Lung (tissue), 12 donors: ENCODE results near the gene TLE3. TPM values are rescaled to one million over a fixed set of nuclear protein-coding genes. Genes with fewer than 3 reads are reported as not detected.

ENCODE experiments used
- ATAC-seq: fragments of 200-7000 bp; cut with Tn5 transposase; one replicate; pipeline ENCODE4 v1.9.1; 2020; ENCODE audit warnings: moderate number of reproducible peaks; ENCODE audit not compliant: insufficient read depth, low FRiP score
- DNase-seq, 3 donors: peaks; one replicate each; pipeline ENCODE4 v3.0.0-alpha.2; 2013 to 2017
- H3K27ac ChIP-seq, 2 donors: one replicate each; pipeline ENCODE4 v1.5.1; 2013; ENCODE audit warnings: mild to moderate bottlenecking in 2 of 2, moderate library complexity in 2 of 2, control low read depth in 1 of 2, inconsistent platforms in 1 of 2, low read depth in 1 of 2, low read length in 1 of 2
- H3K27me3 ChIP-seq, 3 donors: one replicate each; pipeline ENCODE4 v1.5.1; 2013; ENCODE audit warnings: low read length in 2 of 3; ENCODE audit not compliant: control insufficient read depth in 3 of 3, insufficient read depth in 3 of 3
- H3K36me3 ChIP-seq, 4 donors: one replicate each; pipeline ENCODE4 v1.5.1; 2013; ENCODE audit warnings: low read length in 4 of 4, mild to moderate bottlenecking in 1 of 4, moderate library complexity in 1 of 4; ENCODE audit not compliant: control insufficient read depth in 4 of 4, insufficient read depth in 4 of 4
- H3K4me1 ChIP-seq, 5 donors: one replicate each; pipeline ENCODE4 v1.5.1; 2013; ENCODE audit warnings: low read length in 5 of 5, mild to moderate bottlenecking in 2 of 5, moderate library complexity in 1 of 5; ENCODE audit not compliant: control insufficient read depth in 5 of 5, insufficient read depth in 5 of 5
- H3K4me3 ChIP-seq: one replicate; pipeline ENCODE4 v1.5.1; 2013; ENCODE audit warnings: mild to moderate bottlenecking, control low read depth, moderate library complexity
- H3K9ac ChIP-seq, 2 donors: one replicate each; pipeline ENCODE4 v1.5.1; 2013; ENCODE audit warnings: low read length in 2 of 2, control low read depth in 1 of 2; ENCODE audit not compliant: insufficient read depth in 1 of 2
- H3K9me3 ChIP-seq, 4 donors: one replicate each; pipeline ENCODE4 v1.5.1; 2013; ENCODE audit warnings: low read length in 3 of 4, mild to moderate bottlenecking in 1 of 4, moderate library complexity in 1 of 4; ENCODE audit not compliant: control insufficient read depth in 4 of 4, insufficient read depth in 3 of 4
- CTCF ChIP-seq: IDR thresholded peaks from 2 replicates; pipeline ENCODE4 v1.5.1; 2012; ENCODE audit warnings: mild to moderate bottlenecking; ENCODE audit errors: control extremely low read depth, extremely low read depth
- WGBS, 2 donors: extraction: QIAGEN DNeasy Blood & Tissue Kit; methylation state at CpG; one replicate each; pipeline ENCODE4 v1.1.7; 2013; 5-methylcytosine and 5-hydroxymethylcytosine counted together
- polyA plus RNA-seq, 2 donors: library from polyadenylated mRNA; stranded (reverse); fragments of 200-250 nt; gene quantifications; one replicate each; pipeline ENCODE4 v1.2.1, GENCODE V29; 2013
- total RNA-seq, 2 donors: library from RNA; depleted of rRNA in 1 of 2; stranded (reverse); fragments of >200 nt in 1 of 2; gene quantifications; one replicate each; pipeline ENCODE4 v1.2.1, GENCODE V29; 2014 to 2021
- donor health status: control.
- donor health status: control.
- donor health status: Bipolar disorder and iron deficiency.
- donor health status: healthy.
- donor health status: DM: yes; HTN: yes; CAD: no.

The TLE3 gene
- total and polyA plus RNA-seq, 4 donors: 22.7 to 77.3 (median 73.3) TPM

GRCh38 chr15:70055601-70056051, 42.1 kb downstream of the TLE3 start:
- TF ChIP-seq CTCF: no peak
- 81% methylated on average over 9 of the region's 9 CpGs for WGBS, 2 donors
- DNase-seq: no peak
- no peak overlapping the region for H3K9ac ChIP-seq
- H3K36me3 ChIP-seq: peaks cover 18 to 93% (median 77%) of the 10 kb centered on the region in 4 donors
- no peak overlapping the region for H3K27ac ChIP-seq
- ATAC-seq: no peak
- peaks cover 0 to 6% (median 0%) of the 10 kb centered on the region in 4 donors for H3K9me3 ChIP-seq
- no peaks in the 10 kb centered on the region for H3K4me1 ChIP-seq
- H3K4me3 ChIP-seq: no peak overlapping the region
- H3K27me3 ChIP-seq: no peaks in the 10 kb centered on the region

GRCh38 chr15:70054884-70055387, 42.8 kb downstream of the TLE3 start:
- no peak for DNase-seq
- peaks cover 20 to 93% (median 77%) of the 10 kb centered on the region in 4 donors for H3K36me3 ChIP-seq

GRCh38 chr15:70054366-70054765, 43.4 kb downstream of the TLE3 start:
- DNase-seq: no peak
- ATAC-seq: no peak
- no peak for TF ChIP-seq CTCF
- Histone ChIP-seq H3K36me3 (peaks cover 17 to 92% (median 76%) of the 10 kb centered on the region in 4 donors), H3K4me3 (no peak overlapping the region), H3K27ac (no peak overlapping the region), H3K27me3 (no peaks in the 10 kb centered on the region), H3K4me1 (peaks cover 0 to 5% (median under 1%) of the 10 kb centered on the region in 5 donors), H3K9me3 (peaks cover 0 to 6% (median 0%) of the 10 kb centered on the region in 4 donors), H3K9ac (no peak overlapping the region)
- 94 to 95% methylated on average over 18 to 19 of the region's 19 CpGs for WGBS, 2 donors

More at GRCh38 chr15:70054884-70055387, 42.8 kb downstream of the TLE3 start:
- no peak for TF ChIP-seq CTCF
- ATAC-seq: no peak
- 91 to 92% methylated on average over 18 of the region's 18 CpGs for WGBS, 2 donors
- peaks cover 0 to 6% (median 0%) of the 10 kb centered on the region in 4 donors for H3K9me3 ChIP-seq
- no peaks in the 10 kb centered on the region for H3K27me3 ChIP-seq
- H3K4me1 ChIP-seq: peaks cover 0 to 3% (median 0%) of the 10 kb centered on the region in 5 donors
- H3K9ac ChIP-seq: no peak overlapping the region
- no peak overlapping the region for H3K4me3 ChIP-seq
- no peak overlapping the region for H3K27ac ChIP-seq

GRCh38 chr15:70053716-70054229, 43.9 kb downstream of the TLE3 start:
- H3K4me3 ChIP-seq: no peak overlapping the region
- DNase-seq: no peak
- no peak overlapping the region for H3K27ac ChIP-seq
- H3K27me3 ChIP-seq: no peaks in the 10 kb centered on the region
- no peak for TF ChIP-seq CTCF
- 85 to 91% methylated on average over 11 of the region's 11 CpGs for WGBS, 2 donors
- H3K9ac ChIP-seq: no peak overlapping the region
- no peak for ATAC-seq
- peaks cover 11 to 89% (median 72%) of the 10 kb centered on the region in 4 donors for H3K36me3 ChIP-seq
- peaks cover 0 to 10% (median 5%) of the 10 kb centered on the region in 5 donors for H3K4me1 ChIP-seq
- H3K9me3 ChIP-seq: peaks cover 0 to 6% (median 0%) of the 10 kb centered on the region in 4 donors
